ENCODE measurements around the gene MED15.

- TF ChIP-seq, protein P1, sequence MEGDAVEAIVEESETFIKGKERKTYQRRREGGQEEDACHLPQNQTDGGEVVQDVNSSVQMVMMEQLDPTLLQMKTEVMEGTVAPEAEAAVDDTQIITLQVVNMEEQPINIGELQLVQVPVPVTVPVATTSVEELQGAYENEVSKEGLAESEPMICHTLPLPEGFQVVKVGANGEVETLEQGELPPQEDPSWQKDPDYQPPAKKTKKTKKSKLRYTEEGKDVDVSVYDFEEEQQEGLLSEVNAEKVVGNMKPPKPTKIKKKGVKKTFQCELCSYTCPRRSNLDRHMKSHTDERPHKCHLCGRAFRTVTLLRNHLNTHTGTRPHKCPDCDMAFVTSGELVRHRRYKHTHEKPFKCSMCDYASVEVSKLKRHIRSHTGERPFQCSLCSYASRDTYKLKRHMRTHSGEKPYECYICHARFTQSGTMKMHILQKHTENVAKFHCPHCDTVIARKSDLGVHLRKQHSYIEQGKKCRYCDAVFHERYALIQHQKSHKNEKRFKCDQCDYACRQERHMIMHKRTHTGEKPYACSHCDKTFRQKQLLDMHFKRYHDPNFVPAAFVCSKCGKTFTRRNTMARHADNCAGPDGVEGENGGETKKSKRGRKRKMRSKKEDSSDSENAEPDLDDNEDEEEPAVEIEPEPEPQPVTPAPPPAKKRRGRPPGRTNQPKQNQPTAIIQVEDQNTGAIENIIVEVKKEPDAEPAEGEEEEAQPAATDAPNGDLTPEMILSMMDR (IDR thresholded peaks at IDR 0.05 in 8 of 11, conservative IDR thresholded peaks at IDR 0.05 in 3 of 11): no peak
- no peak for TF ChIP-seq POLR2AphosphoS5 (IDR thresholded peaks at IDR 0.05)
Observed at GRCh38 chr22:20605328-20605727, 97.9 kb downstream of the MED15 start.
